Colonic mucosa (tissue), 4 donors: ENCODE results near the gene EVL. TPM values are rescaled to one million over a fixed set of nuclear protein-coding genes. Genes with fewer than 3 reads are reported as not detected.

Source experiments
- DNase-seq: peaks from one replicate; pipeline ENCODE4 v3.0.0-alpha.2; 2020
- H3K27ac ChIP-seq: fragments of 200-600 bp; one replicate; pipeline ENCODE4 v1.8.0; 2021
- H3K27me3 ChIP-seq: fragments of 200-600 bp; one replicate; pipeline ENCODE4 v1.8.0; 2021
- H3K36me3 ChIP-seq: fragments of 200-600 bp; one replicate; pipeline ENCODE4 v1.8.0; 2021
- H3K4me1 ChIP-seq: fragments of 200-600 bp; one replicate; pipeline ENCODE4 v1.8.0; 2021; ENCODE audit warnings: mild to moderate bottlenecking
- H3K4me3 ChIP-seq: fragments of 200-600 bp; one replicate; pipeline ENCODE4 v1.8.0; 2021
- H3K9ac ChIP-seq, 2 donors: one replicate each; pipeline ENCODE4 v1.7.0; 2013; ENCODE audit warnings: control low read depth in 2 of 2, low read depth in 2 of 2, low read length in 2 of 2
- H3K9me3 ChIP-seq: fragments of 200-600 bp; one replicate; pipeline ENCODE4 v1.8.0; 2021
- intact Hi-C: fragments of 100-400 bp; cut with DNase I; formaldehyde crosslinking; loops from one replicate; pipeline ENCODE4 v1.14.1; 2022
- microRNA-seq: library from miRNA; unstranded; fragments of <30 nt; microRNA quantifications from one replicate; pipeline ENCODE4, GENCODE V29; 2019
- total RNA-seq, 2 donors: library from RNA; stranded (reverse); fragmentation: NEBNext Ultra II Directional in 1 of 2; extraction: Animal tissue kit (Norgen Biotek cat#: 25700) in 1 of 2; gene quantifications; one replicate each; pipeline ENCODE4 v1.2.1, GENCODE V29; 2021
- TF ChIP-seq, protein P1 (sequence below): fragments of 200-600 bp; IDR thresholded peaks from one replicate; pipeline ENCODE4 v1.8.0; 2022; ENCODE audit warnings: antibody characterized with exemption, mild to moderate bottlenecking
- donor health status: healthy.
- donor health status: DM: no; HTN: no; CAD: no.
- donor health status: DM: no; HTN: no; CAD: no.

The EVL gene
- total RNA-seq, 2 donors from 2014 or later = 13.7 to 15.4 TPM

DNA sequence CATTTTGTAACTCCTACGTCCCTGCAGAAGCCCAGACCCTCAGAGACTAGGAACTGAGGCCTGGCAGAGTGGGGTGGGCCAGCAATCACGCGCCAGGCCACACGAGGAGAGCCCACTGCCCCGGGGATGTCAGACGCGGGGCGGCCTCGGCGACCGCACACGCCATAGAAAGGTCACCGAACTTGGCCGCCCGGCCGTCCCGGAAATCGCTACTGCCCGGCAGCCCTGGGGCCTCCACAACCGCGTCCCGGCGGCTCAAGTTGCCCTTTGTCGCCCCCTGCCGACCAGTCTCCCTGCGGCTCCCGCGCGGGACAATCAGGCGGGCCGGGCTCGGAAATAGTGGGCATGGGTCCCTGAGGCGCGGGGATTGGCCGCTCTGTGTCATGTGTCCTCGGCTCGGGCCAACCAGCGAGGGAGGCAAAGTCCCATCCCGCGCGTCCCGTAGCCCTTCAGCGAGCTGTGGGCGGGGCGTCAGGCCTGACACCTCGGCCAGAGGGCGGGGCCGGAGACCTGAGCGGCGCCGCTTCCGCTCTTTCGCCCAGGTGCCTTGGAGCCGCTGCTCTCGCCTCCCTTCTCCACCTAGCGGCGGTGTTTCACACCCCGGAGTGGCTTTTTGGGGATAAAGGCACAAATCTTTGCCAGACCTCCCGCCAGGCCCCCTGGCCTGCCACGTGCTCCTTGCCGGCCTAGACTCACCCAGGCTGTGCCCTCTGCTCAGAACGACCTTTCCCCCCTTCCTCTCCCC is 127.6 kb downstream of the EVL start:
- peak; percentile 100 for DNase-seq
- H3K4me1 ChIP-seq = peaks cover 9% of the 10 kb centered on the region
- H3K27me3 ChIP-seq = no peaks in the 10 kb centered on the region
- peak overlapping the region; percentile 35 for H3K4me3 ChIP-seq
- H3K27ac ChIP-seq = peak overlapping the region; percentile 76
- H3K9me3 ChIP-seq = no peaks in the 10 kb centered on the region
- peak overlapping the region; percentile 78 to 94 for H3K9ac ChIP-seq
- intact Hi-C loops = loop anchor here (5.0 kb wide), 3 partner anchors 71 to 211 kb away; no protein-coding TSS in a partner anchor
- no peaks in the 10 kb centered on the region for H3K36me3 ChIP-seq
- TF ChIP-seq, protein P1, sequence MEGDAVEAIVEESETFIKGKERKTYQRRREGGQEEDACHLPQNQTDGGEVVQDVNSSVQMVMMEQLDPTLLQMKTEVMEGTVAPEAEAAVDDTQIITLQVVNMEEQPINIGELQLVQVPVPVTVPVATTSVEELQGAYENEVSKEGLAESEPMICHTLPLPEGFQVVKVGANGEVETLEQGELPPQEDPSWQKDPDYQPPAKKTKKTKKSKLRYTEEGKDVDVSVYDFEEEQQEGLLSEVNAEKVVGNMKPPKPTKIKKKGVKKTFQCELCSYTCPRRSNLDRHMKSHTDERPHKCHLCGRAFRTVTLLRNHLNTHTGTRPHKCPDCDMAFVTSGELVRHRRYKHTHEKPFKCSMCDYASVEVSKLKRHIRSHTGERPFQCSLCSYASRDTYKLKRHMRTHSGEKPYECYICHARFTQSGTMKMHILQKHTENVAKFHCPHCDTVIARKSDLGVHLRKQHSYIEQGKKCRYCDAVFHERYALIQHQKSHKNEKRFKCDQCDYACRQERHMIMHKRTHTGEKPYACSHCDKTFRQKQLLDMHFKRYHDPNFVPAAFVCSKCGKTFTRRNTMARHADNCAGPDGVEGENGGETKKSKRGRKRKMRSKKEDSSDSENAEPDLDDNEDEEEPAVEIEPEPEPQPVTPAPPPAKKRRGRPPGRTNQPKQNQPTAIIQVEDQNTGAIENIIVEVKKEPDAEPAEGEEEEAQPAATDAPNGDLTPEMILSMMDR = peak; percentile 94

Small RNA genes lying within 50 kb of the gene (microRNA-seq; reads per million reads assigned to microRNA genes)
- 79.4 reads per million, percentile 51 among the genes with 10 or more reads in this experiment for gene MIR151B
- gene MIR342 = 2,094 reads per million, percentile 85 among the genes with 10 or more reads in this experiment

Other genes with a start within 250 kb of the EVL start
- gene DEGS2, start 94.2 kb downstream of the EVL start, total RNA-seq = 10 to 100 TPM; 37.0 to 54.3 TPM
- gene YY1, start 173.7 kb downstream of the EVL start, total RNA-seq = 10 to 100 TPM; 73.2 to 90.4 TPM
- gene SLC25A29, start 241.0 kb downstream of the EVL start, total RNA-seq = 10 to 100 TPM; 28.6 to 34.8 TPM